HG03108 (cell line): ENCODE results near the gene ACOX2.
A peak's percentile ranks its signal among the peaks of the same experiment; 100 is the strongest.

Experiments used
- ATAC-seq: cut with Tn5 transposase; IDR thresholded peaks from one replicate; pipeline ENCODE4 v1.9.1; 2021; ENCODE audit warnings: moderate library complexity; ENCODE audit not compliant: unreplicated experiment

The ACOX2 gene

DNA sequence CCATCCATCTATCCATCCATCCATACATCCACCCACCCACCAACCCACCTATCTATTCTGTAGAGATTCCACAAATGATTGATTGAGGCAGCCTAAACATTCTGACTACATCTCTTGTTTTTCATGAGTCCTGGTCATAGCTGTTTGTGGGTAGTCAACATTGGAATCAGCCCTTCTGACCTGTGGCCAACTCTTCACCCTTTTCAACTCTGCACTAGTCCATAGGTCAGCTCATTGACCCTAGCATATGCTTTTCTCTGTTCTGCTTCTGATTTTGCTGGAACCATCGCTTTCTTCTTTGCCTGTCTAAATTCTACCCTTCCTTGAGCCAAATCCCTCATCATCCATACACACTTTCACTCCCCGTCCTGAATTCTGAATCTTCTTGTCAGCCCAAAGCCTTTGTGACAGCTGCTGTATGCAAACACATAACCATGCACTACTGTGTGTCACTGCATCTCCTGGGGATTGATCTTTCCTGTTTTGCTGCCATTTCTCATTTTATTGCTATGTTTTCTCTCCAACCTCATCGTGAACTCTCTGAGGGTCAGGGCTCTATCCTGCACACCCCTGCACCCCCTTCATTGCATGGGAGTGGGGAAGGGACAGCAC, 61.9 kb downstream of the ACOX2 start:
- ATAC-seq, result no peak

DNA sequence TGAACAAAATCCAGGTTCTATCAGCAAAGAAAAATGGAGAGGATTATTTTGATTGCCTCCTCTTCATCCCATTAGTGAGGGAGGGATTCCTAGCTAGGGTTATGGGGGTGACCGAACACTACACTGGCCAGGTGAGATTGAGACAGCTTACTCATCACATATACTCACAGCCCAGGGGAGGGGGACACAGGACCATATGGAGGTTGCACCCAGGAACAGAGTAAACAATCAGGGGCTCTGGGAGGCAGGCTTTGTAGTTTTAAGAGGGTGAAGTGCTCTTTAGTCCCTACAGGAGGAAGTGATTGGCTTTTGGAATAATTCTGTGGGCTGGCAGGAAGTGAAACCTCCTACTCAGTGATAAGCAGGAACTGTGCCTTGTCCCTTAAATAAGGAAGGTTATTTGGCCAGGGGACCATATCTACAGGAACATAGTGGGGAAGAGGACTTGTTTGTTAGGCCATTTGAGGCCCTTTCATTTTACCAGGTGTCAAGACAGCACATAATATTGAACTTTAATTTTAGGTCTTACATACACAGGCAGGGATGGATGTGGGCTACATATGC, 62.6 kb downstream of the ACOX2 start:
- ATAC-seq, result no peak

DNA sequence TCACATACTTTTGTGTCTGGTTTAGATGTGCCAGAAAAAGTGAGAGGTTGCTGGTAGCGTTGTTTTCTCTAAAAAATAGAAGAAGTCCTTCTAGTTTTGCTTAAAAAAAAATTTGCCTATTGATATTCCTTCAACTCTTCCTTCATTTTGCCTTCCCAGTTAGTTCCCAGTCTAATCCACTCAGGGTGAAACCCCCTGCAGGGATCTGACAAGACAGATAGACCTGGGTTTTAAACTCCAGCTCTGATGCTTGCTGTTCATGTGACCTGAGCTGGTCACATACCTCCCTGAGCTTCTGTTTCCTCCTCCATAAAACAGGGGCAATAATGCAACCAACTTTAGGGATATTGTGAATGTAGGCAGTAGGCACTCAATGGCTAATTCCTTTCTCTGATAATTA, 63.7 kb downstream of the ACOX2 start:
- ATAC-seq, result no peak

DNA sequence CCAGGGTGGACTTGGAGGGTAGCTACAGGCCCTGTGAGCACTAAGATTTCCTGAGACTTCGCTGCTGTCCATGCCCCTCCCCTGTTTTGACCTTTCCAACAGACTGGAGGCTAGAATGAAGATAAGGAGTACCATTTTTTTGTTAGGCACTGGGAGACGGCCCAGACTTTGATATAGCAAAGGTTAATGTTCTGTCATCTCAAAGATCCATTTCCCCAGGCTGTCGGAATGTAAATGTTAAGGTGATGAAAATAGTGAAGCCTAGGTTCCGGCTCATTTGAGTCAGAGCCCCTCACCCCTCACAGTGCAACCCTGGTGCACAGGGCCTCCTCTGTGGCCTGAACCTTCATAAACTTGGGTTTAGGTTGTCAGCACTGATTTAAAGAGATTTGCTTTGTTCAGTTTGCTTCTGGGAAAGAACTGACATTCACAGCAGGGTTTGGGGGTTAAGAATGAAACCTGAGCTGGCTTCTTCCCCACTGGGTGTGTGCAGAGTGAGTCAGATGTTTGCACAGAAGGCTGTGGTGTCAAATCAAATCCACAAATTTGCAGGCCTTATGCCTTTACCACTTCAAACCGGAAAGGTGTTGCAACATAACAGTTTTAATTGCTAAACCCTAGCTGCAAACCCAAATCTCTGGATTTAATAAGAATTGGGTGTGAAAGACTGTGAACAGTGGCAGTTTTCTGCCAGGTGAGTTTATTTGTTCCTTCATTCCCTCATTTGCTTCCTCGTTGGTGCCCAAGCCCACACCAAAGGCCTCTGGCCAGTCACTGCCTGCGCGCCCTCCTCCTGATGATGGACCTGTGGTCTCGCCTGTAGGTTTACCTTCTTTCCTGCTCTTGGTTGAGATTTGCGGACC, 65.7 kb downstream of the ACOX2 start:
- ATAC-seq, result no peak

DNA sequence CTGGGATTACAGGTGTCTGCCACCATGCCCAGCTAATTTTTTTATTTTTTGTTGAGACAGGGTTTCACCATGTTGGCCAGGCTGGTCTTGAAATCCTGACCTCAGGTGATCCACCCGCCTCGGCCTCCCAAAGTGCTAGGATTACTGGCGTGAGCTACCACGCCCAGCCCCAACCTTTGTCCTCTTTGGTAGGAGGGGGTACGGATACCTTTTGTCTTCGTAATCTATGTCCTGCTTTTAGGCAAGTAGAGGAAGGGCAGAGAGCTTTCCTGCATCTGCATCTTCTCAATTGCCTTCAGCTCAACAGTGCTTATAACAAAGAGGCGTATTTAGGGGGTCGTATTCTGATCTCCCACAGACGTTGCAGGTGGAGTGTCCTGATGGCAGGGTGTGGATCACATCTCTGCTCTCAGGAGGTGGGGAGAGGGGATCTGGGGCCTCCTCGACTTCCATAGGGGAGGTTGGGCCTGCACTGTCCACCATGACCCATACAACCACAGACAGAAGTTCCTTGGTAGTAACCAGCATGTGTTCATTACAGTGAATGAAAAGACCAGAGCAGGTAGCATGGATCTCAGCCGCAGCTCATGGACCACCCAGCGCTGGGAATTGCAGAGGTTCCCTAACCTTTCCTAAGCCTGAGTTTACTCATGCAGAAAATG, 66.5 kb downstream of the ACOX2 start:
- ATAC-seq, result no peak

DNA sequence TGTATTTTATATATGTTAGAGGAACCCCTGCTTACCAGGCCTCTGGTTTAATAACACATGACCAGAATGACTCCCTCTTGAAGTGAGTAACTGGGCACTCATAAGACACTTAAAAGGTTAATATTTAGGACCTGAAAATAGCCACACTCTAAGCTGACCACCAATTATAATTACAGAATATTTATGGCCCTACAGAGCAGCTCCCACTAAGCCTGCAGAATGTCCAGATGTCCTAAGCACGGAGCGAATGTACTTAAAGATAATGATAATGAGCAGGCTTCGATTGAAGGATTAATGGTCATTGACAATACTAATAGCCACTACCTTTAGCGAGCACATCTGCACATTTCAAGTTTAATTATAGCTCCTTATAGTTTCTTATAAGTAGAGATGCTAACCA, 67.9 kb downstream of the ACOX2 start:
- ATAC-seq, result no peak

DNA sequence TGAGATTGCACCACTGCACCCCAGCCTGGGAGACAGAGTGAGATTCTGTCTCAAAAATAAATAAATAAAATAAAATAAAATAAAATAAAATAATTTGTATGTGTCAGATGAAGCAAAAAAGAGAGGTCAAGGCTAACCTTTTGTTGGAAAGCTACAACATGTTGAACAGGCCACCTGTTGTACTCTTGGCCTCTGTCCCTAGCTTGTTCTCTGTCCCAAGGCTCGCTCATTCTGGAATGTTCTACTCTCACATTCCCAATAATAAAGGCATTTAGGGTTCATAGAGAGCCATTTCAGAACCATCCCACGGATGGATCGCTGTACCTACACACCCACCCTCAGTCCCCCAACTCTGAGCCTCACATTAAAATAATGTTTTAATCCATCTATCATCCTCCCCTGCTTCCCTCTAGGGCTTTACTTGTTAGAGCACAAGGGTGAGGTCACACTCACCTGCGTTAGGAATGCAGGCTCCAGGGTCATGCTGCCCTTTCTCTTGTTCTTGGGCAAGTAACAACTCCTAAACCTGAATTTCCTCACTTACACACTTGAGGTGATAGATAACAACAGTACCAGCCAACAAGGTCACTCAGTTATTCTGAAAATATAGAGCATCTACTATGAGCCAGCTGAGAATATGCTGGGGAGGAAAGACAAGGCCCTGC, 70.0 kb downstream of the ACOX2 start:
- ATAC-seq, result no peak

DNA sequence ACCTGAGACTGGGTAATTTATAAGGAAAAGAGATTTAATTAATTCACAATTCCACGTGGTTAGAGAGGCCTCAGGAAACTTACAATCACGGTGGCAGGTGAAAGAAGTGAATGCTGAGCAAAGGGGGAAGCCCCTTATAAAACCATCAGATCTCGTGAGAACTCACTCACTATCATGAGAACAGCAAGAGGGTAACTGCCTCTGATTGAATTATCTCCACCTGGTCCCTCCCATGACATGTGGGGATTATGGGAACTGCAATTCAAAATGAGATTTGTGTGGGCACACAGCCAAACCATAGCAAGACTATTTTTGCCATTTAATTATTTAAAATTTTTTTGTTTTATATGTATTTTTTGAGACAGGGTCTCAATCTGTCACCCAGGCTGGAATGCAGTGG, 72.1 kb downstream of the ACOX2 start:
- no peak for ATAC-seq

DNA sequence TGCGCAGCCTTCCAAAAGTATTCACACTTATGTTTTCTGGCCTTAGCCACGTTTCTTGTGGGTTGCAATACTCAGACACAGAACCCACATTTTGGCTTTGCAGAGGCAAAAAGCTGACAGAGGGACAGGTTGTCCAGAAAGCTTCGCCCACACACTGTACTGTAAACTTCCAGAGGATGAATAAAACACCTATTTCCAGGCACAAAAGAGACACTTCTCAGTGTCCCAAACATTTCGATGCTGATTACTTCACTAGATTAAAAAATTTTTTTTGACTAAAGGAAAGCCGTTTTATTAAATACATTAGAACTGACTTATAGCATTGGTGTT, 73.1 kb downstream of the ACOX2 start:
- ATAC-seq, result no peak

DNA sequence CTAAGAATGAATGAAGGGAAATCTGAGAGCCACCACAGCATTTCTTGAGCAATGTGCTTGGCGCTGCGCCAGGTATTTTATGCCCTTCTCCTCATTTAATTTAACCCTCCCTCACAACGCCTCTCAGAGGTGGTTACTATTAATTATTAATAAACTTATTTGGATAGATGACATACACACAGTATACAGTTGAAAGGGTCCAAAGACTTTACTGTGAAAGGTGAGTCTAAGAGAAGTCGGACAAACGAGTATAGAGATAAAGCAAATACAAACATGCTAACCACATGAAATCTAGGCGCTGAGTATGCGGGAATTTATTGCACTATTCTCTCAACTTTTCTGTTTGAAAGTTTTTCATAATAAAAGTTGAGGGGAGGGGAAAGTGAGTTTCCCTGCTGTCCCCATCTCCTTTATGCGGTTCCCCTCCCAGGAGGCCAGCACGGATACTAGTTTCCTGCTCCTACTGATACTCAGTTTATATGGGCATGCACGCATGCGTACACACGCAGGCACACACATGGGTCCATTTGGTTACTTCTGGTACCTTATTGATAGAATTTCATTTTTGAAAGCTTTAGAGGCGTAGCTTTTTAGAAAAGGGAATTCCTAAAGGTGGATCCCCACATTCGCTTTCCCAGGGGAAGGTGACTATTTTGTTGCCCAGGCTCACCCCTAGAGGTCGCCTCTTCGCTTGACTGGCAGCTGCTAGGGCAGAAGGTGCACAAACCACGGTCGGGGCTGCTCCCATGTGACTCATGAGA, 73.6 kb downstream of the ACOX2 start:
- peak; percentile 92 for ATAC-seq

DNA sequence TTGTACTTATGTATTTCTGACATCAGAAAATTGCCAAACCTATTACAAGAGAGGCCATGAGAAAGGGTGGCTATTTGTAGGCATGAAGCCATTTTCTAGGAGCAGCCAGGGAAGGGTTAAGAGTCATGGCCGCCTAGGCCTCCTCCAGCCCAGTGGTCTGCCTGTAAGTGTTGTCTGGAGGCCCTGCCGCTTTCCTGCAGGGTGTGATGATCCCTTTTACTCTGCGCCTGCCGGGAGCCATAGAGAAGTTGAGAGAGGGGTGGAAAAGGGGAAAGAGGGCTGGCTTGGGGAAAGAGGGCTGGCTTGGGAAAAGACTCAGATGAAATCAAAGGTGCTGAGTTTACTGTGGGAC, 74.2 kb downstream of the ACOX2 start:
- no peak for ATAC-seq

DNA sequence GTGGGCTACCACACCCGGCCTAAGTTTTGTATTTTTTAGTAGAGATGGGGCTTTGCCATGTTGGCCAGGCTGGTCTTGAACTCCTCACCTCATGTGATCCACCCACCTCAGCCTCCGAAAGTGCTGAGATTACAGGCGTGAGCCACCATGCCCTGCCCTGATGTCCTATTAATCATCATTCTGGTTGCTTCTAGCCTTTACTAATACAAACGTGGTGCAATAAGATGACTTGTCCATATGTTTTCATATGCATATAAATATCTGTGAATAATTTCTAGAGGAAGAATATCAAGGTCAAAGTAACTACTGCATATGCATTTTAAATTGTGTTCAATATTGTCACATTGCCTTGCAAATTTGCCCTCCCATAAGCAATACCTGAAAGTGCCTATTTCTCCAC, 77.8 kb downstream of the ACOX2 start:
- ATAC-seq, result no peak
